ENCODE data around the gene NRXN2. TPM values are rescaled to one million over a fixed set of nuclear protein-coding genes. Genes with fewer than 3 reads are reported as not detected.

The NRXN2 gene
- total RNA-seq, 1 donor from 2014 or later = 50.4 TPM

- Mint-ChIP-seq H3K27me3 (ENCODE audit: unreplicated experiment) (peaks cover 9% of the 10 kb centered on the region), H3K4me3 (ENCODE audit: unreplicated experiment) (no peak overlapping the region), H3K27ac (ENCODE audit: unreplicated experiment) (no peak overlapping the region), H3K36me3 (ENCODE audit: unreplicated experiment) (no peaks in the 10 kb centered on the region), H3K9me3 (ENCODE audit: unreplicated experiment) (peaks cover 2% of the 10 kb centered on the region), H3K4me1 (ENCODE audit: low read depth, unreplicated experiment) (peaks cover 2% of the 10 kb centered on the region)
- no peak for DNase-seq
- no peak for TF ChIP-seq CTCF (IDR thresholded peaks at IDR 0.05; ENCODE audit: partially characterized antibody, unreplicated experiment)
Observed at GRCh38 chr11:64560139-64560771, 162.7 kb downstream of the NRXN2 start.

GRCh38 chr11:64559351-64560138 is 163.5 kb downstream of the NRXN2 start:
- no peak overlapping the region for H3K4me3 Mint-ChIP-seq (ENCODE audit: unreplicated experiment)
- H3K27ac Mint-ChIP-seq (ENCODE audit: unreplicated experiment) = no peak overlapping the region
- no peak for TF ChIP-seq CTCF (IDR thresholded peaks at IDR 0.05; ENCODE audit: partially characterized antibody, unreplicated experiment)
- no peaks in the 10 kb centered on the region for H3K36me3 Mint-ChIP-seq (ENCODE audit: unreplicated experiment)
- peaks cover 9% of the 10 kb centered on the region for H3K27me3 Mint-ChIP-seq (ENCODE audit: unreplicated experiment)
- no peak for DNase-seq
- H3K9me3 Mint-ChIP-seq (ENCODE audit: unreplicated experiment) = peaks cover 2% of the 10 kb centered on the region
- peaks cover 2% of the 10 kb centered on the region for H3K4me1 Mint-ChIP-seq (ENCODE audit: low read depth, unreplicated experiment)

- no peaks in the 10 kb centered on the region for H3K36me3 Mint-ChIP-seq (ENCODE audit: unreplicated experiment)
- no peak overlapping the region for H3K27ac Mint-ChIP-seq (ENCODE audit: unreplicated experiment)
- no peak for DNase-seq
- peaks cover 9% of the 10 kb centered on the region for H3K27me3 Mint-ChIP-seq (ENCODE audit: unreplicated experiment)
- no peak for TF ChIP-seq CTCF (IDR thresholded peaks at IDR 0.05; ENCODE audit: partially characterized antibody, unreplicated experiment)
- H3K9me3 Mint-ChIP-seq (ENCODE audit: unreplicated experiment) = peaks cover 2% of the 10 kb centered on the region
- no peak overlapping the region for H3K4me3 Mint-ChIP-seq (ENCODE audit: unreplicated experiment)
- peaks cover 2% of the 10 kb centered on the region for H3K4me1 Mint-ChIP-seq (ENCODE audit: low read depth, unreplicated experiment)
Observed at GRCh38 chr11:64558869-64559268, 164.1 kb downstream of the NRXN2 start.

- TF ChIP-seq CTCF (IDR thresholded peaks at IDR 0.05; ENCODE audit: partially characterized antibody, unreplicated experiment) = no peak
- Mint-ChIP-seq H3K4me1 (ENCODE audit: low read depth, unreplicated experiment) (peaks cover 2% of the 10 kb centered on the region), H3K27me3 (ENCODE audit: unreplicated experiment) (peaks cover 9% of the 10 kb centered on the region), H3K27ac (ENCODE audit: unreplicated experiment) (no peak overlapping the region), H3K4me3 (ENCODE audit: unreplicated experiment) (no peak overlapping the region), H3K9me3 (ENCODE audit: unreplicated experiment) (peaks cover 2% of the 10 kb centered on the region), H3K36me3 (ENCODE audit: unreplicated experiment) (no peaks in the 10 kb centered on the region)
- no peak for DNase-seq
Observed at GRCh38 chr11:64558065-64558745, 164.8 kb downstream of the NRXN2 start.
